Ovary (tissue), 9 donors: ENCODE data around the gene UBR4. TPM values are rescaled to one million over a fixed set of nuclear protein-coding genes. Genes with fewer than 3 reads are reported as not detected.

Experiments used
- DNase-seq, 5 donors: peaks; one replicate each; pipeline ENCODE4 v3.0.0-alpha.2; 2019 to 2020
- H3K27ac ChIP-seq, 2 donors: fragments of 200-600 bp; one replicate each; pipeline versions ENCODE4 v1.5.1 to v1.8.0; 2019 to 2022
- H3K27me3 ChIP-seq: fragments of 200-600 bp; one replicate; pipeline ENCODE4 v1.8.0; 2022
- H3K36me3 ChIP-seq: fragments of 200-600 bp; sonication (generic); one replicate; pipeline ENCODE4 v1.5.1; 2019
- H3K4me1 ChIP-seq: one replicate; pipeline ENCODE4 v1.8.1; 2013; ENCODE audit warnings: mild to moderate bottlenecking, moderate library complexity; ENCODE audit not compliant: insufficient read depth
- H3K4me3 ChIP-seq: fragments of 200-600 bp; sonication (generic); one replicate; pipeline ENCODE4 v1.5.1; 2017
- H3K9me3 ChIP-seq, 2 donors: fragments of 200-600 bp in 1 of 2; sonication (generic) in 1 of 2; one replicate each; pipeline versions ENCODE4 v1.5.1 to v1.8.1; 2013 to 2019; ENCODE audit warnings: mild to moderate bottlenecking in 1 of 2, moderate library complexity in 1 of 2
- CTCF ChIP-seq, 3 donors: fragments of 450-650 bp in 2 of 3; fragments of 200-600 bp in 1 of 3; IDR thresholded peaks; one replicate each; pipeline versions ENCODE4 v1.5.1 to v1.8.0; 2016 to 2022; ENCODE audit warnings: antibody characterized with exemption in 3 of 3, mild to moderate bottlenecking in 1 of 3
- EP300 ChIP-seq: sonication (generic); formaldehyde crosslinking; IDR thresholded peaks from one replicate; pipeline ENCODE4 v1.6.1; 2017; ENCODE audit warnings: antibody characterized with exemption
- POLR2A ChIP-seq: fragments of 450-650 bp; IDR thresholded peaks from one replicate; pipeline ENCODE4 v1.6.1; 2017; ENCODE audit warnings: antibody characterized with exemption, mild to moderate bottlenecking, moderate library complexity
- WGBS, 3 donors: extraction: QIAGEN DNeasy Blood & Tissue Kit in 1 of 3; methylation state at CpG; one replicate each; pipeline versions ENCODE4 v1.1.5 to v1.1.7; 2013 to 2017; 5-methylcytosine and 5-hydroxymethylcytosine counted together
- intact Hi-C, 4 donors: fragments of 100-400 bp; cut with DNase I; formaldehyde crosslinking; loops; one replicate each; pipeline versions ENCODE4 v1.11.0 to v1.15.1; 2022 to 2023
- polyA plus RNA-seq, 2 donors: library from polyadenylated mRNA; stranded (reverse); fragments of 200-250 nt in 1 of 2; fragments of 350-450 nt in 1 of 2; fragmentation: Illumina TruSeq in 1 of 2; extraction: RNeasy Lipid Tissue Mini Kit (QIAGEN cat#74804) in 1 of 2; gene quantifications; one replicate each; pipeline ENCODE4 v1.2.3, GENCODE V29; 2013 to 2014
- total RNA-seq, 7 donors: library from RNA; depleted of rRNA in 2 of 7; stranded (reverse); fragments of >200 nt in 2 of 7; fragmentation: NEBNext Ultra II Directional in 3 of 7; extraction: Animal tissue kit (Norgen Biotek cat#: 25700) in 3 of 7; gene quantifications; one replicate each; pipeline versions ENCODE4 v1.1.0 to v1.2.4, GENCODE V29; 2016 to 2023
- donor health status: DM: no; HTN: no; CAD: no; lungs with moderate emphysema.
- donor health status: DM: no; HTN: no; CAD: no.
- donor health status: Bipolar disorder and iron deficiency.
- donor health status: DM: yes; HTN: yes; CAD: no.
- donor health status: DM: no; HTN: no; CAD: no.
- donor health status: DM: yes; HTN: yes; CAD: no.

Gene UBR4
- total and polyA plus RNA-seq, 9 donors, result 78.7 to 139 (median 118) TPM

- H3K27ac ChIP-seq, result no peak overlapping the region
- TF ChIP-seq EP300 (no peak), CTCF (IDR thresholded peaks at IDR 0.05) (no peak), POLR2A (no peak)
- no peaks in the 10 kb centered on the region for H3K9me3 ChIP-seq
- no peaks in the 10 kb centered on the region for H3K27me3 ChIP-seq
- peaks cover 4% of the 10 kb centered on the region for H3K4me1 ChIP-seq
- no peak for DNase-seq
- intact Hi-C loops, result no loop called here
- no peaks in the 10 kb centered on the region for H3K36me3 ChIP-seq
- no peak overlapping the region for H3K4me3 ChIP-seq
- 34 to 51% (median 37%) methylated on average over 15 of the region's 15 CpGs for WGBS, 3 donors
Measured at GRCh38 chr1:19049128-19049768, 160.8 kb downstream of the UBR4 start.

- H3K9me3 ChIP-seq, result no peaks in the 10 kb centered on the region
- peak in 1 of 5 donors; percentile 26 for DNase-seq
- WGBS, 3 donors, result 86 to 89% (median 89%) methylated on average over 10 of the region's 10 CpGs
- H3K27ac ChIP-seq, result no peak overlapping the region
- peaks cover 4% of the 10 kb centered on the region for H3K4me1 ChIP-seq
- no peak overlapping the region for H3K4me3 ChIP-seq
- no peak for TF ChIP-seq CTCF (IDR thresholded peaks at IDR 0.05)
- no peak for TF ChIP-seq EP300
- no peak for TF ChIP-seq POLR2A
- H3K27me3 ChIP-seq, result no peaks in the 10 kb centered on the region
- intact Hi-C loops, result no loop called here
- no peaks in the 10 kb centered on the region for H3K36me3 ChIP-seq
Measured at GRCh38 chr1:19046972-19047731, 162.9 kb downstream of the UBR4 start.

- intact Hi-C loops, result no loop called here
- H3K36me3 ChIP-seq, result no peaks in the 10 kb centered on the region
- H3K4me3 ChIP-seq, result no peak overlapping the region
Measured at GRCh38 chr1:19045898-19046880, 163.9 kb downstream of the UBR4 start.

GRCh38 chr1:19044975-19045831, 164.9 kb downstream of the UBR4 start:
- H3K9me3 ChIP-seq, result no peaks in the 10 kb centered on the region
- H3K27me3 ChIP-seq, result no peaks in the 10 kb centered on the region
- WGBS, 3 donors, result 80 to 88% (median 81%) methylated on average over 24 of the region's 24 CpGs
- intact Hi-C loops, result no loop called here
- H3K4me3 ChIP-seq, result no peak overlapping the region
- TF ChIP-seq EP300, result no peak
- TF ChIP-seq POLR2A, result no peak
- TF ChIP-seq CTCF (IDR thresholded peaks at IDR 0.05), result no peak
- H3K27ac ChIP-seq, result no peak overlapping the region
- H3K36me3 ChIP-seq, result no peaks in the 10 kb centered on the region
- H3K4me1 ChIP-seq, result peaks cover 4% of the 10 kb centered on the region
- peak in 1 of 5 donors; percentile 11 for DNase-seq

More at GRCh38 chr1:19045898-19046880, 163.9 kb downstream of the UBR4 start:
- no peaks in the 10 kb centered on the region for H3K27me3 ChIP-seq
- WGBS, 3 donors, result 55 to 59% (median 56%) methylated on average over 18 of the region's 18 CpGs
- no peak overlapping the region for H3K27ac ChIP-seq
- H3K9me3 ChIP-seq, result no peaks in the 10 kb centered on the region
- DNase-seq, result peak in 1 of 5 donors; percentile 12
- peaks cover 4% of the 10 kb centered on the region for H3K4me1 ChIP-seq
- no peak for TF ChIP-seq EP300
